Measurements from ENCODE around the gene DIP2C. TPM values are rescaled to one million over a fixed set of nuclear protein-coding genes. Genes with fewer than 3 reads are reported as not detected.
"Not testable (repeated sequence)": the region's sequence is repeated elsewhere in the genome, so short reads cannot be mapped to it uniquely, and the experiment has no call there.

The DIP2C gene
- total RNA-seq, 4 donors from 2014 or later = 8.4 to 22.7 (median 16.8) TPM

DNA sequence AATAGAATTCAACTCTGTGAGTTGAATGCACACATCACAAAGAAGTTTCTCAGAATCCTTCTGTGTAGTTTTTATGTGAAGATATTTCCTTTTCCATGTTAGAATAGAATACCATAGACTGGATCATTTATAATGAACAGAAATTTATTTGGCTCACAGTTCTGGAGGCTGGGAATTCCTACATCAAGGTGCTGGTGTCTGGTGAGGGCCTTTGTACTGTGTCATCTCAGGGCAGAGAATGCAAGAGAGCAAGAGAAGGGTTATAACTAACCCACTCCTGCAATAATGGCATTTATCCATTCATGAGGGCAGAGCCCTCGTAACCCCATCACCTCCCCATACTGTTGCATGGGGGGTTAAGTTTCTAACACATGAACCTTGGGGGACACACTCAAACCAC is 18.4 kb upstream of the DIP2C start:
- H3K4me1 ChIP-seq = no peaks in the 10 kb centered on the region
- no peak for DNase-seq
- no peaks in the 10 kb centered on the region for H3K36me3 ChIP-seq
- no peaks in the 10 kb centered on the region for H3K9me3 ChIP-seq
- no peaks in the 10 kb centered on the region for H3K27me3 ChIP-seq
- no peak overlapping the region for H3K27ac ChIP-seq
- no peak overlapping the region for H3K4me3 ChIP-seq
- no peak for TF ChIP-seq POLR2A (IDR thresholded peaks at IDR 0.05)
- TF ChIP-seq CTCF (IDR thresholded peaks at IDR 0.05) = no peak

- H3K27me3 ChIP-seq = no peaks in the 10 kb centered on the region
- H3K4me1 ChIP-seq = no peaks in the 10 kb centered on the region
- no peak for TF ChIP-seq CTCF (IDR thresholded peaks at IDR 0.05)
- no peaks in the 10 kb centered on the region for H3K36me3 ChIP-seq
- H3K4me3 ChIP-seq = no peak overlapping the region
- DNase-seq = no peak
- no peak overlapping the region for H3K27ac ChIP-seq
- H3K9me3 ChIP-seq = no peaks in the 10 kb centered on the region
Measured at GRCh38 chr10:707456-707855, 18.0 kb upstream of the DIP2C start.

DNA sequence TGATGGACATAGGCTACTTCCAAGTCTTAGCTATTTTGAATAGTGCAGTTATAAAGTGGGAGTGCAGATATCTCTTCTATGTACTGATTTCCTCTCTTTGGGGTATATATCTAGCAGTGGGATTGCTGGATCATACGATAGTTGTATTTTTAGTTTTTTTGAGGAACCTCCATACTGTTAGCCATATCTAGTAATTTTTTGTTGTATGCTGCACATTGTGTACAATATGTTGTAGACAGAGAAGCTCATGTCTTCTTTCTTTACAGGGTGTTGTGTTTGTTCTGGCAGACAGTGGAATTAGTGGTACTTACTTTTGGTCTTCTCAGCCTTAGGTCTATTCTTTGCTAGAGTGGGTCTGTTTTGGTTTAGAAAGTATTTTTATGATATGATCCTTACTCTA is 13.7 kb upstream of the DIP2C start:
- Histone ChIP-seq H3K4me1 (no peaks in the 10 kb centered on the region), H3K27ac (no peak overlapping the region), H3K36me3 (no peaks in the 10 kb centered on the region), H3K9me3 (no peaks in the 10 kb centered on the region), H3K4me3 (no peak overlapping the region), H3K27me3 (no peaks in the 10 kb centered on the region)
- no peak for DNase-seq
- TF ChIP-seq POLR2A (IDR thresholded peaks at IDR 0.05) = no peak
- no peak for TF ChIP-seq CTCF (IDR thresholded peaks at IDR 0.05)

DNA sequence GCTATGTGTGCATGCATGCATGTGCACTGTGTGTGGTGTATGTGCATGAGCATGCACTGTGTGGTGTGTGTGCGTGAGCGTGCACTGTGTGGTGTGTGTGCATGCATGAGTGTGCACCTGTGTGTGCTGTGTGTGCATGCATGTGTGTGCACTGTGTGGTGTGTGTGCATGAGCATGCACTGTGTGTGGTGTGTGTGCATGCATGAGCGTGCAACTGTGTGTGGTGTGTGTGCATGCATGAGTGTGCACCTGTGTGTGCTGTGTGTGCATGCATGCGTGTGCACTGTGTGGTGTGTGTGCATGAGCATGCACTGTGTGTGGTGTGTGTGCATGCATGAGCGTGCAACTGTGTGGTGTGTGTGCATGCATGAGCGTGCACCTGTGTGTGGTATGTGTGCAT is 10.7 kb upstream of the DIP2C start:
- H3K4me3 ChIP-seq, DNase-seq, H3K36me3 ChIP-seq, H3K4me1 ChIP-seq, H3K9me3 ChIP-seq, H3K27me3 ChIP-seq, H3K27ac ChIP-seq: not testable (repeated sequence)

- no peak for DNase-seq
- H3K4me1 ChIP-seq = no peaks in the 10 kb centered on the region
- no peaks in the 10 kb centered on the region for H3K27me3 ChIP-seq
- H3K9me3 ChIP-seq = no peaks in the 10 kb centered on the region
- no peak for TF ChIP-seq POLR2A (IDR thresholded peaks at IDR 0.05)
- TF ChIP-seq CTCF (IDR thresholded peaks at IDR 0.05) = no peak
- no peaks in the 10 kb centered on the region for H3K36me3 ChIP-seq
- no peak overlapping the region for H3K27ac ChIP-seq
- no peak overlapping the region for H3K4me3 ChIP-seq
Measured at GRCh38 chr10:697097-697875, 7.8 kb upstream of the DIP2C start.

GRCh38 chr10:695396-695795 is 5.9 kb upstream of the DIP2C start:
- H3K27me3 ChIP-seq = no peaks in the 10 kb centered on the region

More at GRCh38 chr10:695396-695795, 5.9 kb upstream of the DIP2C start:
- H3K9me3 ChIP-seq = no peaks in the 10 kb centered on the region
- DNase-seq = no peak
- no peak for TF ChIP-seq CTCF (IDR thresholded peaks at IDR 0.05)
- H3K4me1 ChIP-seq = no peaks in the 10 kb centered on the region
- no peak overlapping the region for H3K27ac ChIP-seq
- H3K4me3 ChIP-seq = no peak overlapping the region
- no peaks in the 10 kb centered on the region for H3K36me3 ChIP-seq
